ENCODE measurements around the gene IMMP2L. TPM values are rescaled to one million over a fixed set of nuclear protein-coding genes. Genes with fewer than 3 reads are reported as not detected.

The IMMP2L gene
- total RNA-seq, 1 donor from 2014 or later, result 19.0 TPM

GRCh38 chr7:111268941-111269340, 293.4 kb downstream of the IMMP2L start:
- no peaks in the 10 kb centered on the region for H3K27me3 ChIP-seq (ENCODE audit: control insufficient read depth, insufficient read depth, low read length)
- no peak for FAIRE-seq

GRCh38 chr7:111266613-111267012, 295.7 kb downstream of the IMMP2L start:
- Histone ChIP-seq H3K4me3 (ENCODE audit: low read depth, low read length) (no peak overlapping the region), H3K36me3 (ENCODE audit: control insufficient read depth, insufficient read depth, low read length) (no peaks in the 10 kb centered on the region), H3K27me3 (ENCODE audit: control insufficient read depth, insufficient read depth, low read length) (no peaks in the 10 kb centered on the region)
- no peak for FAIRE-seq
- TF ChIP-seq CTCF (IDR thresholded peaks at IDR 0.05; ENCODE audit: insufficient read depth, low read length, severe bottlenecking), result no peak
- peak; percentile 10 for DNase-seq (ENCODE audit: low read depth)

More at GRCh38 chr7:111268941-111269340, 293.4 kb downstream of the IMMP2L start:
- H3K4me3 ChIP-seq (ENCODE audit: low read depth, low read length), result no peak overlapping the region
- DNase-seq (ENCODE audit: low read depth), result no peak
- no peak for TF ChIP-seq CTCF (IDR thresholded peaks at IDR 0.05; ENCODE audit: insufficient read depth, low read length, severe bottlenecking)
- no peaks in the 10 kb centered on the region for H3K36me3 ChIP-seq (ENCODE audit: control insufficient read depth, insufficient read depth, low read length)

GRCh38 chr7:111265394-111265793, 296.9 kb downstream of the IMMP2L start:
- TF ChIP-seq CTCF (IDR thresholded peaks at IDR 0.05; ENCODE audit: insufficient read depth, low read length, severe bottlenecking), result no peak
- no peak overlapping the region for H3K4me3 ChIP-seq (ENCODE audit: low read depth, low read length)
- DNase-seq (ENCODE audit: low read depth) (no peak), FAIRE-seq (no peak)
- H3K27me3 ChIP-seq (ENCODE audit: control insufficient read depth, insufficient read depth, low read length), result no peaks in the 10 kb centered on the region
- no peaks in the 10 kb centered on the region for H3K36me3 ChIP-seq (ENCODE audit: control insufficient read depth, insufficient read depth, low read length)

DNA sequence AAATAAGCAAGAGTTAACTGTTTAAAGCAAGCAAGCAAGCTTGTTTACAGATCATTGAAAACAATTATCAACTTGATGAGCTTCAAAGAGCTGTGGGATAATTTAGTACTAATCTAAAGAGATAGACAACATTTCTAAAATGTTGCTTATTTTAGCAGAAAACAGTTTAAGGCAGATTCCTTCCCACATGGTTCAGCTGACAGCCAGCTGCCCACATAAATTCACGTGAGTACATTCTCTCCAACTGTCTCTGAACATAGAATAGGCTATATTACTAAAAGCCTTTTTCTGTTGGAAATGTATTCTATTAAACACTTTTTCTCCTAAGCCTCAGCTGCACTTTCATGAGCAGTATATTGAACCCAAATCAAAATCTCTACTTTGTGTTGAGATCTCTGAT, 297.3 kb downstream of the IMMP2L start:
- DNase-seq (ENCODE audit: low read depth) (no peak), FAIRE-seq (no peak)
- Histone ChIP-seq H3K36me3 (ENCODE audit: control insufficient read depth, insufficient read depth, low read length) (no peaks in the 10 kb centered on the region), H3K4me3 (ENCODE audit: low read depth, low read length) (no peak overlapping the region), H3K27me3 (ENCODE audit: control insufficient read depth, insufficient read depth, low read length) (no peaks in the 10 kb centered on the region)
- no peak for TF ChIP-seq CTCF (IDR thresholded peaks at IDR 0.05; ENCODE audit: insufficient read depth, low read length, severe bottlenecking)

- H3K27me3 ChIP-seq (ENCODE audit: control insufficient read depth, insufficient read depth, low read length), result no peaks in the 10 kb centered on the region
- no peak overlapping the region for H3K4me3 ChIP-seq (ENCODE audit: low read depth, low read length)
- no peak for TF ChIP-seq CTCF (IDR thresholded peaks at IDR 0.05; ENCODE audit: insufficient read depth, low read length, severe bottlenecking)
- DNase-seq (ENCODE audit: low read depth) (no peak), FAIRE-seq (no peak)
- no peaks in the 10 kb centered on the region for H3K36me3 ChIP-seq (ENCODE audit: control insufficient read depth, insufficient read depth, low read length)
These were observed 298.0 kb downstream of the IMMP2L start for GRCh38 chr7:111264111-111264868.
